Measurements from ENCODE around the gene MELTF.

DNA sequence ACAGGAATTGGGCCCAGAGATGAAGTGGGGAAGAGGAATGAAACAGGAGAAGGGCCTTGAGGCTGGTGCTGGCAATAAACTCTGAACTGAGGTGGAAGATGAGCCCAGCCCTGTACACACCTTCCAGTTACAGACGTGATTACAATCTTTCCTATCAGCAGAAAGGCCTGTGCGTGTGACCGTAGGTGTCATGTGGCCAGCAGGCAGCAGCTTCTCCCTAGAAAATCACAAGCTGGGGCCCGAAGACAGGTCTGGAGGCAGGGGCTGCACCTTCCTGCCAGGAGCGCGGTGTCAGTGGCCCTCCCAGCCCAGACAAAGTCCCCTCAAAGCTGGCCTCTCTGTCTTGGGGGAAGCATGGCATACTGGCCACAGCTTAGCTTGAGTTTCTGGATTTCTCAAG is 44.3 kb downstream of the MELTF start:
- TF ChIP-seq, protein P1, sequence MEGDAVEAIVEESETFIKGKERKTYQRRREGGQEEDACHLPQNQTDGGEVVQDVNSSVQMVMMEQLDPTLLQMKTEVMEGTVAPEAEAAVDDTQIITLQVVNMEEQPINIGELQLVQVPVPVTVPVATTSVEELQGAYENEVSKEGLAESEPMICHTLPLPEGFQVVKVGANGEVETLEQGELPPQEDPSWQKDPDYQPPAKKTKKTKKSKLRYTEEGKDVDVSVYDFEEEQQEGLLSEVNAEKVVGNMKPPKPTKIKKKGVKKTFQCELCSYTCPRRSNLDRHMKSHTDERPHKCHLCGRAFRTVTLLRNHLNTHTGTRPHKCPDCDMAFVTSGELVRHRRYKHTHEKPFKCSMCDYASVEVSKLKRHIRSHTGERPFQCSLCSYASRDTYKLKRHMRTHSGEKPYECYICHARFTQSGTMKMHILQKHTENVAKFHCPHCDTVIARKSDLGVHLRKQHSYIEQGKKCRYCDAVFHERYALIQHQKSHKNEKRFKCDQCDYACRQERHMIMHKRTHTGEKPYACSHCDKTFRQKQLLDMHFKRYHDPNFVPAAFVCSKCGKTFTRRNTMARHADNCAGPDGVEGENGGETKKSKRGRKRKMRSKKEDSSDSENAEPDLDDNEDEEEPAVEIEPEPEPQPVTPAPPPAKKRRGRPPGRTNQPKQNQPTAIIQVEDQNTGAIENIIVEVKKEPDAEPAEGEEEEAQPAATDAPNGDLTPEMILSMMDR (IDR thresholded peaks at IDR 0.05; ENCODE audit: insufficient read depth, low read length, poor library complexity, severe bottlenecking) = no peak
- no peak for TF ChIP-seq EZH2phosphoT487 (conservative IDR thresholded peaks at IDR 0.05; ENCODE audit: low read length)

Data from SU-DHL-6 (cell line).